ENCODE results near the gene ACAD10. TPM values are rescaled to one million over a fixed set of nuclear protein-coding genes. Genes with fewer than 3 reads are reported as not detected.

Gene ACAD10
- total RNA-seq, 1 donor from 2014 or later, result 24.0 TPM

GRCh38 chr12:111766608-111767361 lies 80.9 kb downstream of the ACAD10 start, which contains the start of gene ALDH2:
ALDH2 (plus strand) TSS chr12:111766933; CDS start chr12:111766983, 50 bp downstream.
- DNase-seq, result peak; percentile 88
- peaks cover 7% of the 10 kb centered on the region for H3K36me3 ChIP-seq
- peaks cover 54% of the 10 kb centered on the region for H3K4me1 ChIP-seq
- intact Hi-C loops (cut with DNase I), result no loop called here
- H3K4me3 ChIP-seq, result peak within 1 kb of the TSS; percentile 91
- peak within 1 kb of the TSS; percentile 96 for H3K27ac ChIP-seq
- no peaks in the 10 kb centered on the region for H3K27me3 ChIP-seq (ENCODE audit: low read depth)
- peak; percentile 16 for TF ChIP-seq CTCF (IDR thresholded peaks at IDR 0.05)
- no peaks in the 10 kb centered on the region for H3K9me3 ChIP-seq
- peak; percentile 97 to 98 for ATAC-seq

GRCh38 chr12:111767362-111768158 lies 81.7 kb downstream of the ACAD10 start:
- H3K36me3 ChIP-seq, result peaks cover 7% of the 10 kb centered on the region
- H3K27ac ChIP-seq, result peak overlapping the region; percentile 96
- DNase-seq (no peak), ATAC-seq (peak; percentile 25 to 59)
- TF ChIP-seq CTCF (IDR thresholded peaks at IDR 0.05), result no peak
- peaks cover 62% of the 10 kb centered on the region for H3K4me1 ChIP-seq
- intact Hi-C loops (cut with DNase I), result no loop called here
- H3K27me3 ChIP-seq (ENCODE audit: low read depth), result no peaks in the 10 kb centered on the region
- H3K4me3 ChIP-seq, result peak overlapping the region; percentile 91
- no peaks in the 10 kb centered on the region for H3K9me3 ChIP-seq

- Histone ChIP-seq H3K27ac (peak overlapping the region; percentile 96), H3K27me3 (ENCODE audit: low read depth) (no peaks in the 10 kb centered on the region), H3K4me3 (peak overlapping the region; percentile 91), H3K4me1 (peaks cover 69% of the 10 kb centered on the region), H3K36me3 (peaks cover 7% of the 10 kb centered on the region), H3K9me3 (no peaks in the 10 kb centered on the region)
- intact Hi-C loops (cut with DNase I), result no loop called here
- TF ChIP-seq CTCF (IDR thresholded peaks at IDR 0.05), result no peak
- DNase-seq (no peak), ATAC-seq (no peak)
Measured at GRCh38 chr12:111768159-111768895, 82.5 kb downstream of the ACAD10 start.

GRCh38 chr12:111769599-111769998 lies 83.7 kb downstream of the ACAD10 start:
- no peak for TF ChIP-seq CTCF (IDR thresholded peaks at IDR 0.05)
- peaks cover 7% of the 10 kb centered on the region for H3K36me3 ChIP-seq
- peak overlapping the region; percentile 95 for H3K27ac ChIP-seq

More at GRCh38 chr12:111769599-111769998, 83.7 kb downstream of the ACAD10 start:
- no peak for DNase-seq
- peak overlapping the region; percentile 91 for H3K4me3 ChIP-seq
- no peaks in the 10 kb centered on the region for H3K27me3 ChIP-seq (ENCODE audit: low read depth)
- intact Hi-C loops (cut with DNase I), result no loop called here
- no peaks in the 10 kb centered on the region for H3K9me3 ChIP-seq
- H3K4me1 ChIP-seq, result peaks cover 82% of the 10 kb centered on the region
- no peak for ATAC-seq

Data from lower lobe of right lung (tissue), 2 donors.